ENCODE measurements around the gene KCNQ1OT1. TPM values are rescaled to one million over a fixed set of nuclear protein-coding genes. Genes with fewer than 3 reads are reported as not detected.

The KCNQ1OT1 gene
- polyA plus RNA-seq, 1 donor = 2.8 TPM

Other genes starting within 250 kb of the KCNQ1OT1 start
- gene CDKN1C, start 185.8 kb upstream of the KCNQ1OT1 start, polyA plus RNA-seq (ENCODE audit: insufficient read length) = 90.1 TPM
- not detected for gene PHLDA2, start 229.4 kb upstream of the KCNQ1OT1 start, polyA plus RNA-seq (ENCODE audit: insufficient read length)